Ascending aorta (tissue), 2 donors: ENCODE measurements around the gene PDE4B. TPM values are rescaled to one million over a fixed set of nuclear protein-coding genes. Genes with fewer than 3 reads are reported as not detected.

ENCODE experiments used
- DNase-seq, 2 donors: peaks; one replicate each; pipeline ENCODE4 v3.0.0-alpha.2; 2019; ENCODE audit warnings: low spot score in 2 of 2
- H3K27ac ChIP-seq, 2 donors: fragments of 200-600 bp; sonication (generic); one replicate each; pipeline ENCODE4 v1.5.1; 2016 to 2017; ENCODE audit warnings: mild to moderate bottlenecking in 1 of 2
- H3K27me3 ChIP-seq: fragments of 200-600 bp; sonication (generic); one replicate; pipeline ENCODE4 v1.5.1; 2017
- H3K36me3 ChIP-seq, 2 donors: fragments of 200-600 bp; sonication (generic); one replicate each; pipeline ENCODE4 v1.5.1; 2016
- H3K4me1 ChIP-seq, 2 donors: fragments of 200-600 bp; sonication (generic); one replicate each; pipeline ENCODE4 v1.5.1; 2016 to 2017; ENCODE audit warnings: mild to moderate bottlenecking in 1 of 2
- H3K4me3 ChIP-seq, 2 donors: fragments of 200-600 bp; sonication (generic); one replicate each; pipeline ENCODE4 v1.5.1; 2016 to 2017; ENCODE audit warnings: mild to moderate bottlenecking in 1 of 2
- H3K9me3 ChIP-seq, 2 donors: fragments of 200-600 bp; sonication (generic); one replicate each; pipeline ENCODE4 v1.5.1; 2016
- CTCF ChIP-seq, 3 experiments: fragments of 200-600 bp in 2 of 3; fragments of 450-650 bp in 1 of 3; sonication (generic) in 2 of 3; IDR thresholded peaks; one replicate each; pipeline ENCODE4 v1.5.1; 2016 to 2019; ENCODE audit warnings: antibody characterized with exemption in 3 of 3, mild to moderate bottlenecking in 1 of 3, moderate library complexity in 1 of 3
- intact Hi-C: fragments of 100-400 bp; cut with DNase I; formaldehyde crosslinking; loops from one replicate; pipeline ENCODE4 v1.15.1; 2023
- total RNA-seq: library from RNA; depleted of rRNA; stranded (reverse); fragments of >200 nt; gene quantifications from one replicate; pipeline ENCODE4 v1.1.0, GENCODE V29; 2016

The PDE4B gene
- total RNA-seq, 1 donor from 2014 or later, result 4.5 TPM

DNA sequence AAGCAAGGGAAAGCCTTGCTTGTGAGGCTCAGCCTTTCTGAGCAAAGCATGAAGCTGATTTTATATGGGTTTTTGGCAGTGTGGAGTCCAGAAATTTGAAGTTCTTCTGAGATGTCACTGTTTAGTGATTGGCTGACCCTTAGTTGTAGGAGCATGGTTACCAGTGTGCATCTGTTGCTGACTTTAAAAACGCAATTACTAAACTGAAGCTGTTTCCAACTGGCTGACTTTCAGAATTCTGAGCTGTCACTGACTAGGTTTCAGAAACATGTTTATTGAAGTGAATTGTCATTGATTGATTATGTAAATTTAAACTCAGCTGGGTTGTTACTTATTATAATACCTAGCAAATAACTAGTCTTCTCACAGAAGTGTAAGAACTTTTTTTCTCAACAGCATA, 89.4 kb downstream of the PDE4B start:
- TF ChIP-seq CTCF (IDR thresholded peaks at IDR 0.05), result no peak
- H3K9me3 ChIP-seq, result no peaks in the 10 kb centered on the region
- H3K36me3 ChIP-seq, result no peaks in the 10 kb centered on the region
- intact Hi-C loops, result no loop called here
- no peaks in the 10 kb centered on the region for H3K4me1 ChIP-seq
- no peak overlapping the region for H3K27ac ChIP-seq
- DNase-seq, result no peak
- no peaks in the 10 kb centered on the region for H3K27me3 ChIP-seq
- no peak overlapping the region for H3K4me3 ChIP-seq

- no peak for TF ChIP-seq CTCF (IDR thresholded peaks at IDR 0.05)
- no peak for DNase-seq
- no peak overlapping the region for H3K27ac ChIP-seq
- H3K27me3 ChIP-seq, result no peaks in the 10 kb centered on the region
- intact Hi-C loops, result no loop called here
- H3K36me3 ChIP-seq, result no peaks in the 10 kb centered on the region
- no peak overlapping the region for H3K4me3 ChIP-seq
- peaks cover 0 to 6% of the 10 kb centered on the region in 2 donors for H3K9me3 ChIP-seq
- H3K4me1 ChIP-seq, result no peaks in the 10 kb centered on the region
These were observed 96.7 kb downstream of the PDE4B start for GRCh38 chr1:65889441-65889840.

- H3K9me3 ChIP-seq, result peaks cover 0 to 6% of the 10 kb centered on the region in 2 donors
- no peaks in the 10 kb centered on the region for H3K27me3 ChIP-seq
- no peak overlapping the region for H3K4me3 ChIP-seq
- H3K4me1 ChIP-seq, result no peaks in the 10 kb centered on the region
- no peaks in the 10 kb centered on the region for H3K36me3 ChIP-seq
- no peak overlapping the region for H3K27ac ChIP-seq
- no peak for TF ChIP-seq CTCF (IDR thresholded peaks at IDR 0.05)
- intact Hi-C loops, result no loop called here
- no peak for DNase-seq
These were observed 97.6 kb downstream of the PDE4B start for GRCh38 chr1:65890201-65890843.

DNA sequence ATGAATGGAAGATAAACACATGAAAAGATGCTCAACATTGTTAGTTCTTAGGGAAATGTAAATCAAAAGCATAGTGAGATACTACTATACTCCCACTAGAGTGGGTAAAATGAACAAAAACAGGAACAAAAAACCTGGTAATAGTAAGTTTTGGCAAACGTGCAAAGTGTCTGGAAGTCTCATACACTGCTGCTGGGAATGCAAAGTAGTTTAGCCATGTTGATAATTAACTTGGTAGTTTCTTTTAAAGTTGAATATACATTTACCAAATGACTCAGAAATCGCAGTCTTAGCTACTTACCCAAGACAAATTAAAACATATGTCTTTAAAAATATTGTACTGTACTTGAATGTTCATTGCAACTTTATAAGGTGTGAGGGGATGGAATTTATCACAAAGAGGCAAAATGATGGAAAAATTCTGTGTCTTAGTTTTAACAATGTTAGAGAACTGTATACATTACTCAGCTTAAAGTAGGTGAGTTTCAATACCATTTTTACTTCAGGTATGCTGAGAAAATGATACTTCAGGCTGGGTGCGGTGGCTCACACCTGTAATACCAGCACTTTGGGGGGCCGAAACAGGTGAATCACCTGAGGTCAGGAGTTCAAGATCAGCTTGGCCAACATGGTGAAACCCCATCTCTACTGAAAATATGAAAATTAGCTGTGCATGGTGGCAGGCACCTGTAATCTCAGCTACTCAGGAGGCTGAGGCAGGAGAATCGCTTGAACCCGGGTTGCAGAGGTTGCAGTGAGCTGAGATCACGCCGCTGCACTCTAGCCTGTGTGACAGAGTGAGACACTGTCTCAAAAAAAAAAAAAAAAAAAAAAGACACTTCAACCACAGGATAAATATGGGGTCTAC, 102.3 kb downstream of the PDE4B start:
- no peaks in the 10 kb centered on the region for H3K36me3 ChIP-seq
- no peak for TF ChIP-seq CTCF (IDR thresholded peaks at IDR 0.05)
- H3K4me1 ChIP-seq, result no peaks in the 10 kb centered on the region
- DNase-seq, result no peak
- no peak overlapping the region for H3K4me3 ChIP-seq
- H3K9me3 ChIP-seq, result no peaks in the 10 kb centered on the region
- no peak overlapping the region for H3K27ac ChIP-seq
- H3K27me3 ChIP-seq, result no peaks in the 10 kb centered on the region
- intact Hi-C loops, result no loop called here

- no peak for TF ChIP-seq CTCF (IDR thresholded peaks at IDR 0.05)
- intact Hi-C loops, result no loop called here
- no peaks in the 10 kb centered on the region for H3K27me3 ChIP-seq
These were observed 104.0 kb downstream of the PDE4B start for GRCh38 chr1:65896721-65897120.

More at GRCh38 chr1:65896721-65897120, 104.0 kb downstream of the PDE4B start:
- Histone ChIP-seq H3K4me3 (no peak overlapping the region), H3K36me3 (no peaks in the 10 kb centered on the region), H3K27ac (no peak overlapping the region), H3K4me1 (no peaks in the 10 kb centered on the region), H3K9me3 (no peaks in the 10 kb centered on the region)
- no peak for DNase-seq
